H54 (cell line): ENCODE measurements around the gene MLYCD.

Experiments used
- DNase-seq: peaks from one replicate; pipeline ENCODE4 v3.0.0; 2011; ENCODE audit warnings: low spot score, mixed read lengths; ENCODE audit not compliant: insufficient read length
- FAIRE-seq: peaks from 3 replicates; lab custom pipeline; 2011; peaks lifted over from hg19 to GRCh38; lab: Jason Lieb, UNC
- POLR2A ChIP-seq: IDR thresholded peaks from 2 replicates; pipeline ENCODE4 v1.6.1; 2011; ENCODE audit warnings: low read depth, mild to moderate bottlenecking, low read length

MLYCD gene

GRCh38 chr16:83898463-83899271 is at the start of gene MLYCD:
MLYCD (plus strand) TSS chr16:83899115; CDS start chr16:83899145, 30 bp downstream.
- TF ChIP-seq POLR2A, result peak; percentile 68
- no peak for FAIRE-seq

DNA sequence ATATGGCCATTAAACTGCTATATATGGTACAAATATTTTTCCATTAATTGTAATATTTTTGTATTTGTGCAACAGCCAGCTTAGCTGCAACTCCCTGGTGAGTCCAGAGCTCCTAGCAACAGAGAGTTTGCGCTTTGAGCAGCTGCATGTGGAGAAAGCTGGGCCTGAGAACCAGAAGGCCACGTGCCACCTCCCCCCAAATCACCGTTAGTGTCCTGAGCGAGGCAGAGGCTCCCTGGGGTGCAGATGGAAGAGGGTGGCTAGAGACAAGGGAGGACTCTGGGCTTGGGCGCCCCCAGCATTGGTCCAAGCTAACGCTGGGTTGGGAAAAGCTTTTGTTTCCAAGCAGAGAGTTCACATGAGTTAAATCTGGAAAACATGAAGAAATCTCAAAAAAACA is 49.5 kb upstream of the MLYCD start:
- no peak for TF ChIP-seq POLR2A
- no peak for DNase-seq
- FAIRE-seq, result no peak

More at GRCh38 chr16:83898463-83899271, at the start of gene MLYCD:
- peak; percentile 91 for DNase-seq

- TF ChIP-seq POLR2A, result no peak
- FAIRE-seq (no peak), DNase-seq (no peak)
Observed at GRCh38 chr16:83850947-83851346, 48.0 kb upstream of the MLYCD start.

- FAIRE-seq (no peak), DNase-seq (no peak)
- no peak for TF ChIP-seq POLR2A
Observed at GRCh38 chr16:83851473-83851872, 47.4 kb upstream of the MLYCD start.

DNA sequence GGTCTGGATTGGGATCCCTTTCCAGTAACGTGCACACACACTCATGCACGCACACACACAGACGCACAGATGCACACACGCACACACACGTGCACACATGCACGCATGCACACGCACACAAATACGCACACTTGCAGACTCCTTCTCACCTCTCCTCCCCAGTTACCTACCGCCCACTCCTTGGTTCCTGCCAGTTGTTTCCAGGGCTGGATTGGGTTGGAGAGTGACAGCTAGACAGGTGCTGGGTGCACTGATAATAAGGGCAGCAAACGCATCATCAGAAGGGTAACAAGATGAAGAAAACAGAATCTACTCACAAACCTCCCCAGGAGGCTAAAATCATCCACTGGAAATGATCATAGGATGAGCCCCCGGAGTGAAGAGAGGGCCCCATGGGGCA is 46.1 kb upstream of the MLYCD start:
- DNase-seq, result no peak
- no peak for FAIRE-seq
- TF ChIP-seq POLR2A, result no peak

- no peak for FAIRE-seq
- no peak for DNase-seq
- TF ChIP-seq POLR2A, result no peak
Observed at GRCh38 chr16:83853834-83854233, 45.1 kb upstream of the MLYCD start.

- no peak for TF ChIP-seq POLR2A
Observed at GRCh38 chr16:83854420-83854819, 44.5 kb upstream of the MLYCD start.

GRCh38 chr16:83856792-83857191 is 42.1 kb upstream of the MLYCD start:
- no peak for DNase-seq
- no peak for FAIRE-seq
- no peak for TF ChIP-seq POLR2A

More at GRCh38 chr16:83854420-83854819, 44.5 kb upstream of the MLYCD start:
- FAIRE-seq (no peak), DNase-seq (no peak)

GRCh38 chr16:83859265-83859664 is 39.6 kb upstream of the MLYCD start:
- no peak for FAIRE-seq
- TF ChIP-seq POLR2A, result no peak
- no peak for DNase-seq

DNA sequence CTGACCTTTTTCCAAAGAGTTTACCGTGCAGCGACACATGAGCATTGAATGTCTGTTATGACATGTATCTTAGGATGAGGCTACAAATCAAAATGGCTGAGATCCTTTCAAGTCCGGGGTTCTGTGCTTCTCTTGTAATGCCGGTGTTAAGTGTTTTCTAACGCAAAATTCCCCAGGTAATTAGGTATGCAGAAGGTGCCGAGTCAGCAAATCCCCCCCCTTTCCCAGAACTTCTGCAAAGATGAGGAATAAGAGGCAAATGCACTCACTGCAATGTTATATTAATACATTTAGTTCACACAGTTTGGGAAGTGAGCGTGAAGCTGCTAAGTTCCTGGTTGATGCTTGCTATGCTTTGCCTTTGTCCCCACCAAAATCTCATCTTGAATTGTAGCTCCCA is 36.3 kb upstream of the MLYCD start:
- DNase-seq (no peak), FAIRE-seq (no peak)
- no peak for TF ChIP-seq POLR2A

GRCh38 chr16:83863682-83864081 is 35.2 kb upstream of the MLYCD start:
- no peak for DNase-seq
- TF ChIP-seq POLR2A, result no peak
- FAIRE-seq, result no peak

DNA sequence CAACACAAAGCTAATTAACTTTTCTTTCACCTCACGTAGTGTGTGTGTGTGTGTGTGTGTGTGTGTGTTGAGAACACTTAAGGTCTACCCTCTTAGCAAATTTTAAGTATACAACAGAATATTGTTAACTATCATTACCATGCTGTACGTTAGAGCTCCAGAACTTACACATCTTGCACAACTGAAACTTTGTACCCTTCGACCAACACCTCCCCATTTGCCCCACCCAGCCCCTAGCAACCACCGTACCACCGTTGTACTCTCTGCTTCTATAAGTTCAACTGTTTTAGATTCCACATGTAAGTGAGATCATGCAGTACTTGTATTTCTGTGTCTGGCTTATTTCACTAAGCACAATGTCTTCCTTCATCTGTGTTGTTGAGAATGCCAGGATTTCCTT is 28.1 kb upstream of the MLYCD start:
- no peak for FAIRE-seq
- DNase-seq, result no peak
- TF ChIP-seq POLR2A, result no peak

- DNase-seq (no peak), FAIRE-seq (no peak)
- TF ChIP-seq POLR2A, result no peak
Observed at GRCh38 chr16:83878838-83879237, 20.1 kb upstream of the MLYCD start.

DNA sequence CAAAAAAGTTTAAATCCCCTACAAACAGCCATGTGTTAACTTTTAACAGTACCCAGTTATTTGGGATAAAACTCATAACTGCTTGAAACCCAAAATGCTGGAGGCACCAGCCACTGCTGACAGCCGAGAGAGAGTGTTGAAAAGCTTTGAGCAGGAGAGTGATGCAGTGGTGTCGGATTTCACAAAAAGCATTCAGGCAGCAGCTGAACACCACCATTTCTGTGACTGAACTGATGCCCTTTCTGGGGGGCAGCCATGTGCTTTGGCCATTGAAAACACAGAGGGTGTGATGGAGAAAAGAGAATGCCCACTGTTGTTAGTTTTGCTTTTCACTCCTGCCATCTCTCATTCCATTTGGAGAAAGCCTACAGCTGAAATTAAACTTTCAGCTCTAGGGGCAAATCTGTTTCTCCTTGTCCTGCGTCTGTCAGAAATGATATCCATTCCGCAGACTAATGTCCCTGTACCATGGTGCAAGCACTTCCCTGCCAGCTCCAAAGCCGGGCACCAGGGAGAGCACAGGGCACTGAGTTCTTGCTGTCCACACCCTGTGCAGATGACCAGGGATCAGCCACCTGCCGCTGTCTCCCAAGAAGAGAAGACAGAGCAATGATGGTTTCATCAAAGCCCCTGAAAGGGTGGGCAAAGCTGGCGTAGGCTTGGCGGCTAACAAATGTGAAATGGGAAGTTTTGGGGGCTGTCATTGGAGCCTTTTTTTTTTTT is 16.6 kb upstream of the MLYCD start:
- TF ChIP-seq POLR2A, result no peak
- FAIRE-seq, result no peak
- DNase-seq, result no peak
